Stimulated activated CD8-positive, alpha-beta memory T cell treated with anti-CD3 and anti-CD28 coated beads, Interleukin-4, amount 100 ng/mL, for 1 hour (primary cell): ENCODE measurements around the gene REEP6.

Experiments
- DNase-seq, 2 donors: peaks; one replicate each; pipeline ENCODE4 v3.0.0-alpha.2; 2020; ENCODE audit warnings: low read depth in 2 of 2, low spot score in 1 of 2

REEP6 gene

GRCh38 chr19:1456121-1456900 lies 34.7 kb upstream of the REEP6 start:
- DNase-seq, result no peak

- no peak for DNase-seq
Measured at GRCh38 chr19:1457031-1457739, 33.8 kb upstream of the REEP6 start.

- DNase-seq, result no peak
Measured at GRCh38 chr19:1457892-1458291, 33.1 kb upstream of the REEP6 start.

- no peak for DNase-seq
Measured at GRCh38 chr19:1459479-1459878, 31.5 kb upstream of the REEP6 start.

- no peak for DNase-seq
Measured at GRCh38 chr19:1460033-1460995, 30.7 kb upstream of the REEP6 start.

DNA sequence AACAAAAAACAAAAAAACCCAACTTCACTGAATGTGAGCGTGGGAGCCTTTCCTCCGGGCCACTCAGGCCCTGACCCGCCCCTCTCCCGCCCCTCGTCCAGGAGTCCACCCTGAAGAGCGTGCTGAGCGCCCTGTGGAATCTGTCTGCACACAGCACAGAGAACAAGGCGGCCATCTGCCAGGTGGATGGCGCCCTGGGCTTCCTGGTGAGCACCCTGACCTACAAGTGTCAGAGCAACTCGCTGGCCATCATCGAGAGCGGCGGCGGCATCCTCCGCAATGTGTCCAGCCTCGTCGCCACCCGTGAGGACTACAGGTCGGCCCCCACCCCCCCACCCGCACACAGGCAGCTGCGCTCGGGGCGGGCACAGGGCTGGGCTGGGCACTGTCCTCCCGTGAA lies 29.1 kb upstream of the REEP6 start:
- DNase-seq, result no peak

DNA sequence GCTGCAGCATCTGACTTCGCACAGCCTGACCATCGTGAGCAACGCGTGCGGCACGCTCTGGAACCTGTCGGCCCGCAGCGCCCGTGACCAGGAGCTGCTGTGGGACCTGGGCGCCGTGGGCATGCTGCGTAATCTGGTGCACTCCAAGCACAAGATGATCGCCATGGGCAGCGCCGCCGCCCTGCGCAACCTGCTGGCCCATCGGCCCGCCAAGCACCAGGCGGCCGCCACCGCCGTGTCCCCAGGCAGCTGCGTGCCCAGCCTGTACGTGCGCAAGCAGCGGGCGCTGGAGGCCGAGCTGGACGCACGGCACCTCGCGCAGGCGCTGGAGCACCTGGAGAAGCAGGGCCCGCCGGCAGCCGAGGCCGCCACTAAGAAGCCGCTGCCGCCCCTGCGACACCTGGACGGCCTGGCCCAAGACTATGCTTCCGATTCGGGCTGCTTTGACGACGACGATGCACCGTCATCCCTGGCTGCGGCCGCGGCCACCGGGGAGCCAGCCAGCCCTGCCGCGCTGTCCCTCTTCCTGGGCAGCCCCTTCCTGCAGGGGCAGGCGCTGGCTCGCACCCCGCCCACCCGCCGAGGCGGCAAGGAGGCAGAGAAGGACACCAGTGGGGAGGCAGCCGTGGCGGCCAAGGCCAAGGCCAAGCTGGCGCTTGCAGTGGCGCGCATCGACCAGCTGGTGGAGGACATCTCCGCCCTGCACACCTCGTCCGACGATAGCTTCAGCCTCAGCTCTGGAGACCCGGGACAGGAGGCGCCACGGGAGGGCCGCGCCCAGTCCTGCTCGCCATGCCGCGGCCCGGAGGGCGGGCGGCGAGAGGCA lies 25.6 kb upstream of the REEP6 start:
- DNase-seq, result no peak

GRCh38 chr19:1466018-1466460 lies 24.9 kb upstream of the REEP6 start:
- DNase-seq, result no peak

DNA sequence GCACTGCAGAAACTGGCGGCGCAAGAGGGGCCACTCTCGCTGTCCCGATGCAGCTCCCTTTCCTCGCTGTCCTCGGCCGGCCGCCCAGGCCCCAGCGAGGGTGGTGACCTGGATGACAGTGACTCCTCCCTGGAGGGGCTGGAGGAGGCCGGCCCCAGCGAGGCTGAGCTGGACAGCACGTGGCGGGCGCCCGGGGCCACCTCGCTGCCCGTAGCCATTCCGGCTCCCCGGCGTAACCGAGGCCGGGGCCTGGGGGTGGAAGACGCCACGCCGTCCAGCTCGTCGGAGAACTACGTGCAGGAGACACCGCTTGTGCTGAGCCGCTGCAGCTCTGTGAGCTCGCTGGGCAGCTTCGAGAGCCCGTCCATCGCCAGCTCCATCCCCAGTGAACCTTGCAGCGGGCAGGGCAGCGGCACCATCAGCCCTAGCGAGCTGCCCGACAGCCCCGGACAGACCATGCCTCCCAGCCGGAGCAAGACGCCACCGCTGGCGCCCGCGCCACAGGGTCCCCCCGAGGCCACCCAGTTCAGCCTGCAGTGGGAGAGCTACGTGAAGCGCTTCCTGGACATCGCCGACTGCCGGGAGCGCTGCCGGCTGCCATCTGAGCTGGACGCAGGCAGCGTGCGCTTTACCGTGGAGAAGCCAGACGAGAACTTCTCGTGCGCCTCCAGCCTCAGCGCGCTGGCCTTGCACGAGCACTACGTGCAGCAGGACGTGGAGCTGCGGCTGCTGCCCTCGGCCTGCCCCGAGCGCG lies 24.3 kb upstream of the REEP6 start:
- DNase-seq, result no peak

DNA sequence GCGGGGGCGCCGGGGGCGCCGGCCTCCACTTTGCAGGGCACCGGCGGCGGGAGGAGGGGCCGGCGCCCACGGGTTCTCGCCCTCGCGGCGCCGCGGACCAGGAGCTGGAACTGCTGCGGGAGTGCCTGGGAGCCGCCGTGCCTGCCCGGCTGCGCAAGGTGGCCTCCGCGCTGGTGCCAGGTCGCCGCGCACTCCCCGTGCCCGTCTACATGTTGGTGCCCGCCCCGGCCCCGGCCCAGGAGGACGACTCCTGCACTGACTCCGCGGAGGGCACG lies 23.8 kb upstream of the REEP6 start:
- no peak for DNase-seq

- no peak for DNase-seq
Measured at GRCh38 chr19:1467490-1468273, 23.3 kb upstream of the REEP6 start.

DNA sequence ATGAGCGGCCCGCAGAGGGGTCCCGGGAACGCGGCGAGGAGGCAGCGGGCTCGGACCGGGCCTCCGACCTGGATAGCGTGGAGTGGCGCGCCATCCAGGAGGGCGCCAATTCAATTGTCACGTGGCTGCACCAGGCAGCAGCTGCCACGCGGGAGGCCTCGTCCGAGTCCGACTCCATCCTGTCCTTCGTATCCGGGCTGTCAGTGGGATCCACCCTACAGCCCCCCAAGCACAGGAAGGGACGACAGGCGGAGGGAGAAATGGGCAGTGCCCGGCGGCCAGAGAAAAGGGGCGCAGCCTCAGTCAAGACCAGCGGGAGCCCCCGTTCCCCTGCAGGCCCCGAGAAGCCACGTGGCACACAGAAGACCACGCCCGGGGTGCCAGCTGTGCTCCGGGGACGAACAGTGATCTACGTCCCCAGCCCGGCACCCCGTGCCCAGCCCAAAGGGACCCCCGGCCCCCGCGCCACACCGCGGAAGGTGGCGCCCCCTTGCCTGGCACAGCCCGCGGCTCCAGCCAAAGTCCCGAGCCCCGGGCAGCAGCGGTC lies 22.6 kb upstream of the REEP6 start:
- DNase-seq, result no peak

- no peak for DNase-seq
Measured at GRCh38 chr19:1468821-1469254, 22.1 kb upstream of the REEP6 start.

GRCh38 chr19:1469255-1470054 lies 21.5 kb upstream of the REEP6 start:
- no peak for DNase-seq

DNA sequence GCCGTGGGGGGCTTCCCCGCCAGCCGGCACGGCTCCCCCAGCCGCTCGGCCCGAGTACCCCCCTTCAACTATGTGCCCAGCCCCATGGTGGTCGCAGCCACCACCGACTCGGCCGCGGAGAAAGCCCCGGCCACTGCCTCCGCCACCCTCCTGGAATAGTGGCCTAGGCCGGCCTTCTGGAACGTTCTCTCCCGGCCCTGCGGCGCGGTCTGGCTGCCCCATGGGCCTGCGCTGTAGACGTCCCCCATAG lies 21.0 kb upstream of the REEP6 start:
- DNase-seq, result no peak

GRCh38 chr19:1470305-1471009 lies 20.5 kb upstream of the REEP6 start:
- DNase-seq, result peak in 1 of 2 donors; percentile 46

DNA sequence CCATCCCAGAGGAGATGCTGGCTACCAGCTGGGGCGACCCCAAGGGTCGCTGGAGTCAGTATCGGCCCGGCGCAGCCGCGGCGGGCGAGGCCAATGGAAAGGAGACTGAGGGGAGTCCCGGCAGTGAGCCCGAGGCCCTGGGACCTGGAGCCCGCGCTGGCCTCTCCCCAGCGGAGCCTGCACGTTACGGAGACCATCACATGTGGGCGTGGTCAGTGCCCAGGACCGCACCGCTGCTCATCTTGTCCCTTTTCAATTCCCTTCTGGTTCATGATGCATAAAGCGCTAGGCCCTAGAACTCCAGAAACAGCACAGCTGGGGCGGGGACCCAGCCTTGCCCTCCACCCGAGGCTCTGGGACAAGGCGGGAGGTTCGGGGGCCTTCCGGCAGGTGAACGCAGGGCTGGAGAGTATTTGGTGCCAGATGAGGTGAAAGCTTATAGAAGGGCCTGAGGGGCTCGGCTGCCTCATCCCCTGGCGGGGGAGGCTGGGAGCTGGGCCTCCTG lies 19.9 kb upstream of the REEP6 start:
- DNase-seq, result no peak
